D721Med (cell line): Measurements from ENCODE around the gene DENND5A.

Experiments
- DNase-seq: peaks from one replicate; pipeline ENCODE4 v3.0.0; 2011; ENCODE audit warnings: low spot score; ENCODE audit not compliant: insufficient read length
- FAIRE-seq: peaks from 2 replicates; lab custom pipeline; 2011; peaks lifted over from hg19 to GRCh38; lab: Jason Lieb, UNC
- TF ChIP-seq, protein P1 (sequence below): IDR thresholded peaks from 2 replicates; pipeline ENCODE4 v1.5.1; 2012; ENCODE audit warnings: mild to moderate bottlenecking, control low read depth; ENCODE audit not compliant: insufficient read depth; ENCODE audit errors: missing control alignments

Gene DENND5A

DNA sequence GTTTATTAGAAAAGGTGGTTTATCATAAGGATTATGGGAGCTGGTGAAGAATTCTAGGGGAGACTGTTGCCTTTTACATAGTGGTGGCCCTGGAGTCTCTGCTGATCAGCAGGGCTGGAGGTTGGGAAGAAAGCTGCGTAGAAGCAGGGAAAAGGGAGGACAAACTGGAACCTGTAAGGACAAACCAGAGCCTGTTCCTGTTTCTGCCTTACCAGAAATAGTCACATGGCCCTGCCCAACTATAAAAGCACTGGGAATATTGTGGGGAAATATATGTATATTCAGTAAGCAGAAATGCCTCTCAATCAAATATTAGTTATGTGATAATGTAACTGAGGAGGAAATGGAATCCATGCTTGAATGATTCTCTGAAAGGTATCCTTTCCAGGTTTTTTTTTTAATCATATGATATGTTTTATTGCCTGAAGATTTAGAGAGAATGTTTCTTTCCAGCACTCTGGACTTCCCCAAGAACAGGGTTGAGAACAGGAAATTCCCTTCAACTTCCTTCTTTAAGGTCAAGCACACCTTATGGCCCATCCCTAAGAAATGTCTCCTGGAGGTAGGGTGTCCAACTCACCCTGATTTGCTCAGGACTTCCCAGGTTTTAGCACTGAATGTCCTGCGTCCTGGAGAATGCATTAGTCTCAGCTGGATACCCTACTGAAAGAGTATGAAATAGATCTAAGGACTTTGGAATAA lies 139.8 kb downstream of the DENND5A start:
- DNase-seq (no peak), FAIRE-seq (no peak)
- TF ChIP-seq, protein P1, sequence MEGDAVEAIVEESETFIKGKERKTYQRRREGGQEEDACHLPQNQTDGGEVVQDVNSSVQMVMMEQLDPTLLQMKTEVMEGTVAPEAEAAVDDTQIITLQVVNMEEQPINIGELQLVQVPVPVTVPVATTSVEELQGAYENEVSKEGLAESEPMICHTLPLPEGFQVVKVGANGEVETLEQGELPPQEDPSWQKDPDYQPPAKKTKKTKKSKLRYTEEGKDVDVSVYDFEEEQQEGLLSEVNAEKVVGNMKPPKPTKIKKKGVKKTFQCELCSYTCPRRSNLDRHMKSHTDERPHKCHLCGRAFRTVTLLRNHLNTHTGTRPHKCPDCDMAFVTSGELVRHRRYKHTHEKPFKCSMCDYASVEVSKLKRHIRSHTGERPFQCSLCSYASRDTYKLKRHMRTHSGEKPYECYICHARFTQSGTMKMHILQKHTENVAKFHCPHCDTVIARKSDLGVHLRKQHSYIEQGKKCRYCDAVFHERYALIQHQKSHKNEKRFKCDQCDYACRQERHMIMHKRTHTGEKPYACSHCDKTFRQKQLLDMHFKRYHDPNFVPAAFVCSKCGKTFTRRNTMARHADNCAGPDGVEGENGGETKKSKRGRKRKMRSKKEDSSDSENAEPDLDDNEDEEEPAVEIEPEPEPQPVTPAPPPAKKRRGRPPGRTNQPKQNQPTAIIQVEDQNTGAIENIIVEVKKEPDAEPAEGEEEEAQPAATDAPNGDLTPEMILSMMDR = no peak

DNA sequence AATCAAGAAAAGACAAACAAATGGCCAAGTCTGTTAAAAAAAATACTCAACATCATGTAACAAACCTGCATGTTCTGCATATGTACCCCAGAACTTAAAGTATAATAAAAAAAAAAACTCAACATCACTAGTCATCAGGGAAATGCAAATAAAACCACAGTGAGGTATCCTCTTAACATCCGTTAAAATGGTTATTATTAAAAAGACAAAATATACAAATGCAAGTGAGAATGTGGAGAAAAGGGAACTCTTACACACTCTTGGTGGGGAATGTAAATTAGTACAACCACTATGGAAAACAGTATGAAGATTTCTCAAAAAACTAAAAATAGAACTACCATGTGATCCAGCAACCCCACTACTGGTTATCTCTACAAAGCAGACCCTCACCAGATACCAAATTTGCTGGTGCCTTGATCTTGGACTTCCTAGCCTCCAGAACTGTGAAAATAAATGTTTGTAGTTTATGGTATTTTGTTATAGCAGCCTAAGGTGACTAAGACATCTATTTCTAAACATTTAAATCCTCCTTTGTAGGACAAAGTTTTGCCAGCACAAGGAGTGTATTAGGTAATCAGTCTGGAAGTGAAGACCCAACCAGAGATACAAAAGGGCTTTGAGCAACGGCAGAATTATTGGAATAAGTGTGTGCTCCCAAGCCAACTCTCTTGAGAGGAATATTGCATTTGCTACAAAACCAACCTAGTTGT lies 141.4 kb downstream of the DENND5A start:
- DNase-seq (no peak), FAIRE-seq (no peak)
- TF ChIP-seq, protein P1 = no peak

DNA sequence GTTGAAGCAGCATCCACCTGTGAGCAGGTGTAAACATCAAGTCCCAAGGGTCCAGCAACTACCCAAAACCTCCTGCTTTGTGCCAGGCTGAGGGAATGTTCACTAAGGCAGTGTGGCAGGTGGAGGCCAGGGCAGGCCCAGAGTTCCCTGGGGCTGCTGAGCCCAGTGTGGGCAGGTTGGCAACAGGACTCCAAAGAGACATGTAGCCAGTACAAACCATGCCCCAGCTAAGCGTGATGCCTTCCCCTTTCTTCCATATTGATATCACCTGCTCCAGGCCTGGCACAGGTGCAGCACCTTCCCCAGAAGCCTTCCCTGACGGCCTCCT lies 143.7 kb downstream of the DENND5A start:
- FAIRE-seq = no peak
- DNase-seq = no peak
- TF ChIP-seq, protein P1 = no peak

GRCh38 chr11:9120664-9121468 lies 144.3 kb downstream of the DENND5A start:
- FAIRE-seq = no peak
- no peak for DNase-seq
- TF ChIP-seq, protein P1 = peak; percentile 8

DNA sequence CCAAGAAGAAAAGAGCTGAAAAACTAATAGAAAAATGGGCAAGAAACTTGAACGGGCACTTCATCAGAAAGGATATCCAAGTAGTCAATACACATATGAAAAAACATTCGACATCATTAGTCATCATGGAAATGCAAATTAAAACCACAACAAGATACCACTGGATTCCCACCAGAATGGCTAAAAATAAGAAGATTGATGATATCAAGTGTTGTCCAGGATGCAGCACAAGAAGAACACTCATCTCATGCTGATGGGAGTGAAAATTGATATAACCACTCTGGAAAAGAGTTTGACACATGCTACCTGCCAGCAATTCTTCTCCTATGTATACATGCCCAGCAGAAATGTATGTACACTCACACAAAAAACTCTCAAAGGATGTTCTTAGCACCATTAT lies 146.9 kb downstream of the DENND5A start:
- DNase-seq (no peak), FAIRE-seq (no peak)
- TF ChIP-seq, protein P1 = no peak

GRCh38 chr11:9112075-9112474 lies 153.1 kb downstream of the DENND5A start:
- TF ChIP-seq, protein P1 = no peak
- FAIRE-seq = no peak

More at GRCh38 chr11:9112075-9112474, 153.1 kb downstream of the DENND5A start:
- DNase-seq = no peak
